Stimulated activated CD4-positive, alpha-beta T cell treated with anti-CD3 and anti-CD28 coated beads, Interleukin-4, amount 100 ng/mL, for 48 hours (primary cell): ENCODE results near the gene CARHSP1.
"Not testable (repeated sequence)": the region's sequence is repeated elsewhere in the genome, so short reads cannot be mapped to it uniquely, and the experiment has no call there.

Source experiments
- DNase-seq, 2 donors: peaks; one replicate each; pipeline ENCODE4 v3.0.0-alpha.2; 2020; ENCODE audit warnings: low read depth in 2 of 2

The CARHSP1 gene

DNA sequence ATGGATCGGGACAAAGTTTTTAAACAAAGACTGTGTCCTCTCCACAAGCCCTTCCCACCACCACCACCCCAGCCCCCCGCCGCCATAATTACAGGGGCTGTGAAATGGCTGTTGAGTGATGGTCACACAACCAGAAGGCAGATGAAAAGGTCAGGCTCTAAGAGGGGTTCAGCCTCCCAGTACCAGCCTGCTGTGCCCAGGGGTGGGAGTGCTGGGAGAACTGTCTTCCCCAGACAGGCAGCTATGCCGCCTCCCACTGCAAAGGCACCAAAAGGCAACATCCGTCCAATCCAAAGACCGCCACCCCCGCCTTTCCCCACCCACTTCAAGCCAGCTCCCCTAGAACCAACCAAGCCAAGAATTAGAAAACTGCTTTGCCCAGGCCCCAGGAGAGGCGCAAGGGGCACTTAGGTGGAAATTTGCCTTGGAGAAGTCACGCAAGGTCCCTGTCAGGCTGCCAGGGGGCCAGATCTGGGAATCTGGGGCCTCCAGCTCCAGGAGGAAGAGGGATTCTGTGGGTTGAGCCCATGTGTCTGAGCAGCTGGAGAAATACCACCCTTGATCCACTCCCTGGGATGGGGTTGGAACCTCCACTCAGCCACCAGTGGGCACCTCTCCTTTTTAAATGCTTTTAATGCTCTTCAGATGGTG lies 14.4 kb downstream of the CARHSP1 start:
- DNase-seq, result no peak

DNA sequence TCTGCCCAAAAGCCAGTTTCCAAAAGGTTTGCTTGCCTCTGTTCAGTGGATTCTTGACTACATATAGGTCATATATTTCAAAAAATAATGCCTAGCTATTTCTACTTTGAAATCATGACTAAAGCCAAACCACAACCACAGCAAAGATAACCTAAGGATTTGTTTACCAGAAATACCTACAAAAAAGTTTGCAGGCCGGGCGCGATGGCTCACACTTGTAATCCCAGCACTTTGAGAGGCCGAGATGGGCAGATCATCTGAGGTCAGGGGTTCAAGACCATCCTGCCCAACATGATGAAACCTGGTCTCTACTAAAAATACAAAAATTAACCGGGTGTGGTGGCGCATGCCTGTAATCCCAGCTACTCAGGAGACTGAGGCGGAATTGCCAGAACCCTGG lies 15.2 kb downstream of the CARHSP1 start:
- DNase-seq, result no peak

DNA sequence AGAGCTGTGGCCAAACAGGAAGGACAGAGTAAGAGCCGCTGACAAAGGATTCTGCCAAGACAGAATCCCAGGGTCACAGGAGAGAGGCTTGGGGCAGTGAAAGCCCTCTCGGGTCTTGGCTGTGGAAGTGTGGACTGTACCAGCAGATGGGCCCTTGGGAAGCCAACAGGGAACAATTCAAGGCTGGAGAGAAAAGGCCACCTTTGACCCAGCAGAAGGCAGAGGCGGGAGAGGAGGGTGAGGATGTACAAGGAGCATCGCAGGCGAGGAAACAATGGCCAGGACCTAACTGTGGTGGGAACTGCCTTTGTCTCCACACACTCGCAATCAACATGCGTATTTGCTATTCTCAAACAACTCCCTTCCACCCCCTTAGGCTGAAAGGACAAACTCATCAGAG lies 15.7 kb downstream of the CARHSP1 start:
- no peak for DNase-seq

DNA sequence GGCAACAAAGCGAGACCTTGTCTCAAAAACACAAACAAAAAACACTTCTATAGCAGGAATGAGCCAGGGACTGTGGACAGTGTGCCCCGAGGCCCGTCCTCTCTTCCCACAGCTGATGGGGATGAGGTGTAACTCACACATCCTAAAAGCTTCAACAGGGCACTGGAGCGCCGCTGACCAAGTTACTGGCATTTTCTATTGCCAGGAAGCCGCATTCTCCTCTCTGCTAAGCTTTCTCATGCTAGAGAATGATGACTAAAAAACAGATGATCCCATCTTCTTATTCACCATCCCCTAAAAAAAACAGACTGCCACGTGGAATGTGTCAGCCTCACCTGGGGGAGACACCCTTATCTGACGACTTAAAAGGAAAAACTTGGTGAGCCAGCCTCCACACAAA lies 16.3 kb downstream of the CARHSP1 start:
- DNase-seq, result no peak

DNA sequence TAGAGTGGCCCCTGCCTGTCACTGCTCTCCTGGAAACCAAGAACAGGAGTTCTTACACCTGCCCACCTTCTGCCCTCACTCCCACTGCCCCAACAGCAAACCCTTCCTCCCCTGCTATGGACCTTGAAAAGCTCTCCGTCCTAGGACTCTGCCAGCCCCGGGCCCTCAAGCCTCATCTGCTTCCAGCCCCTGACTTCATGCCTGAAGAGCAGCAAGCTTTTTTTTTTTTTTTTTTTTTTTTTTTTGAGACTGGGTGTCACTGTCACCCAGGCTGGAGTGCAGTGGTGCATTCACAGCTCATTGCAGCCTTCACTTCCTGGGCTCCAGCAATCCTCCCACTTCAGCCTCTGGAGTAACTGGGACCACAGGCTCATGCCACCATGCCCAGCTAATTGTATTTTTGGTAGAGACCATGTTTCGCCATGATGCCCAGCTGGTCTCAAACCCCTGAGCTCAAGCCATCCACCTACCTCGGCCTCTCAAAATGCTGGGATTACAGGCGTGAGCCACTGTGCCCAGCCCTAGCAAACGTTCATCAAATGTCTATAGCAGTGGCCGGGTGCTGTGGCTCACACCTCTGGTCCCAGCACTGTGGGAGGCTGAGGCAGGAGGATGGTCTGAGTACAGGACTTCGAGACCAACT lies 16.9 kb downstream of the CARHSP1 start:
- DNase-seq, result no peak

DNA sequence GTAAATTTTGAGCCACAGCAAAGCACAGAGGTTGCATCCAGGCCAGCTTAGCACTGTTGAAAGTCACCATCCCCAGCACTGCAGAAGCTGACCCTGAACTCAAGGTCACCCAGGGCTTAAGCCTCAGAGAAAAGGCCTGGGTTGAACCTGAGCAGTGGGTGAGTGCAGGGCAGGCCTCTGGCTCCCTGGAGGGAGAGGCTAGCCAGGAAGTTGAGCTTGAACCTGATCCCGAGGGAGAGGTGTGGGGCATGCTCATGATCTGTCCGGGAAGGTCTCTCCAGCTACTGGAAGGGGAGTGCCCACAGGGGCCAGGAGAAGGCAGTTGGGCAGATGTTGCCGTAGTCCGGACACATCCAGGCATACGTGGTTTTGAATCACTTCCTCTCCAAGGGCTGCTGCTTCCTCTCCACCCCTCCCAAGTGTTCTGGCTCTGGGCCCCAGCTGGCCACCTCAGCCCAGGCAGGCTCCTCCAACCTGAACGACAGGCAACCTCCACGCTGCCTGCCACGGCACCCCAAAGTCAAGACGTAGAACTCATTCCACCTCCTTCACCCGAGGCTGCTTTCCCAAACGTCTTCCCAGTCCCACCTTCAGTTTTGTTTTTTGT lies 18.4 kb downstream of the CARHSP1 start:
- no peak for DNase-seq

DNA sequence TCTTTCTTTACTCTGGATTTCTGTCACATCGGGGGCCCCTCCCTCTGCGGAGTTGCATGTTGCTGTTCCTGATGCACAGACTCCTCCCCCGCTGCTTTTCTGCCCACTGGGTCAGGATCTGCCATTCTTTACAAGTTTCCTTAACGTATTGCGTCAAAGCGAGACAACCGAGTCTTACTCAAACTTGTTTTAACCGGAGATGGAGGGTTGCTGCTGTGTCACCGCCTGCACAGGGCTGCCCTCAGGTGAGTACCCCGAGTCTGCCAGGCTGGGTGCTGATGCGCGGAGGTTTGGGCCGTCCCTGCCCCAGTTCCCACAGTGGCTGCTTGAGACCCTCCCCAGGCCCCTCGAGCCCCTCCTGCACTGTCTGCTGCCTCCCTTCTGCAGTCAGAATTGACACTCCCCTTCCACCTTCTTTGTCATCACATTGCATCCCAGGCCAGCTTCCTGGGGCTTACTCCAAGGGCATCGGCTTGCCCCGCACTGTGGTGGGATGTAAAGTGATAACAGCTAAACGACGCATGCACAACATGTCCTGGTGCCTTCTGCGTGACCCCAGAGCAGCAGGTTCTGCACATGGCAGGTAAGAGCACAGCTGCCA lies 19.3 kb downstream of the CARHSP1 start:
- DNase-seq, result no peak

DNA sequence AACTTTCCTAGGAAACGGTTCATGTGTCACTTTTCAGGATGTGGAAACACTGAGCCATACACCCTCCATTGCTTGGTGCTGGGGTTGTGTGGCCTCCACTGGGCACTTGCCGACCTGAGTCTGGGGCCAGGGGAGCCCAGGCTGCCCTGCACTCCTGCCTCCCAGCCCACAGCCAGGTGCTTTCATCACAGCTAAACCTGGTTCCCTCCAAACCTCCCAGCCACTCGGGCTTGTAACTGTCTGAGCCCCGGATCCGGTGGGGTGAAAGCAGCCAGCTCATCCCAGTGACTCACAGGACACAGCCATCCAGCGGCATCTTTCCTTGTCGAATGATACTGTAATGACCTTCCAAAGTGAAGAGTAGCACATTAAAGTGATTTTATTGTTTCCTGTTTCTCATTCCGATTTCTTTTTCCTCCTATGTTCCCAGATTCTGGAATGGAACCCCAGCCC lies 19.8 kb downstream of the CARHSP1 start:
- no peak for DNase-seq

DNA sequence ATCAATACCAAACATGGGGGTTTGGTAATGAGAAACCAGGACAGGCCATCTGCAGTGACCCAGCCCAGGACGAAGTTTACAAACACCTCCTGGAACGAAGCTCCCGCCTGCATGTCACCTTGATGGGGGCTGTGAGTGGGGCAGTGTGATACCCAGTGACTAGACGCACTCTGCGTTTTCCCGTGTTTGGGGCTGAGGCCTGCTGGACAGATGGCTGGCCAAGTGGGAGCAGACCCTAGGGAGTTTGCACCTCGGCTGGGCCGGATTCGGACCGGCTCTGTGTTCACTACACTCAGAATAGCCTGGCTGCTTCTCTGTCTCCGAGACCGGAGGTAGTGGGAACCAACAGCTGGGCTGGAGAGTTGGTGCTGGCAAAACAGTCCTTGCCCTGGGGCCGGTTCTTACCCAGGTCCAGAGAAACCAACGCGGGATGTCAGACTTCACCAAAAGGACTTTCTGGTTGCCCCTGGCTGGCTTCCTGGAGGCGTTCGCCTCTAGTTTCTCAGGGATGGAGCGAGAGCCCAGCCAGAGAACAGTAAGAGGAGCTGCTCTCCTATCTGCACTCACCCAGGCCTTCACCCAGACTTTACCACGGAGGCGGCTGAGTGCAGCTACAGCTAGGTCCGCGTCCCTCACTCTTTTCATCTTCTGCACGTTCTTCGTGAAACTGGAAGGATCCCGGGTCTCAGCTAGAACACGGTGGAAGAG lies 20.4 kb downstream of the CARHSP1 start:
- no peak for DNase-seq

DNA sequence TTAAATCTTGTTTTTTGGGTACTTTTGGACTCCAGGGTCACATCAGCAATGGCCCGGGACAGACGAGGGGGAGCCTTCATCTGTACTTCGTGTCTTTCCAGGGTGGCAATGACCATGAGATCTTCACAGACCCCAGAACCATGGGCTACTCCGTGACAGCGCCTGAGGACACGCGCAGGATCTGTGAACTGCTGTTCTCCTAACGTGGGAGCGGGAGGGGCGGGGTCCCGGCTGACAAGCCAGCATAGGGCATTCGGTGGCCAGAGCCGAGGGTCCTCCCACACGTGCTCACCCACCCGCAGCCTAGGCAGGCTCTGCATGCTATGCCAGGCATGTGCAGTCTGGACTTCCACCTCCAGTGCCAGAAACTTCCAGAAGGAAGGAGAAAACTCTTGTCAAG lies 21.2 kb downstream of the CARHSP1 start:
- DNase-seq, result no peak

DNA sequence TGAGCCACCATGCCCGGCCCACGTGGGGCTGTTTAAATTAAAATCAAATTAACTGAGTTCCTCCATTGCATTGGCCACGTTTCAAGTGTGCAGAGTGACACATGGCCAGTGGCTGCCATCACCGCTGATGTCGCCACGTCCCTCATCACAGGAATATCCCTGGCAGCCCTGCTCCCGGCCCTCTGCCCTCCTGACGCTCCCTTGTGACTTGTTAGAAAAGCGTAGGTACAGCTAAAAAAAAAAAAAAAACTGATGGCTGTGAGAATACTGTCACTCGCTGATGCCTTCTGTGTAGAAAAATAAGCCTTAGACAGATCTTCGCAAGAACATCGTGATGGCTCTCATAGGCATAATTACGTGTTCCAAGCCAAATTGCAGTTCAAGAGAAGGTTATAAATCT lies 21.7 kb downstream of the CARHSP1 start:
- DNase-seq, result no peak

DNA sequence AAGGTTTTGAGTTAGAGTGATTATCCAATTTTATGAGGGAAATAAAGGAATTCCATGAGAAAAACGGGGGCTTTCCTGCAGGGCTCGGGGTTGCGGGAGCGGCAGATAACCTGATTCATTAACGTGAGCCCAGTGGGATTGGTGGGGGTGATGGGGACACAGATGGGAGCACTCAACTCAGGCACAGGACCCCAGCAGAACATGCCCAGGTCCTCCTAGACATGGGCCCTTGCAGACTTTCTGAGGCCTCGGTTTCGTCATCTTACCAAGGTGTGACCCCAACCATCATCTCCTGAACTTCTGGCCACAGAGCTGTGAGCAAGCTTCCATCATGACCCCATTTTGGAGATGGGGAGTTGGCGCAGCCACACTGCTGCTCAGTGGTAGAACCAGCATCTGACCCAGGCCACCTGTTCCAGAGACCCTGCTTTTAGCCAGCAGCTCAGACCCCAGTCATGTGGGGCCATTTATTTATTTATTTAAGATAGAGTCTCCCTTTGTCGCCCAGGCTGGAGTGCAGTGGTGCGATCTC lies 22.3 kb downstream of the CARHSP1 start:
- DNase-seq, result no peak

DNA sequence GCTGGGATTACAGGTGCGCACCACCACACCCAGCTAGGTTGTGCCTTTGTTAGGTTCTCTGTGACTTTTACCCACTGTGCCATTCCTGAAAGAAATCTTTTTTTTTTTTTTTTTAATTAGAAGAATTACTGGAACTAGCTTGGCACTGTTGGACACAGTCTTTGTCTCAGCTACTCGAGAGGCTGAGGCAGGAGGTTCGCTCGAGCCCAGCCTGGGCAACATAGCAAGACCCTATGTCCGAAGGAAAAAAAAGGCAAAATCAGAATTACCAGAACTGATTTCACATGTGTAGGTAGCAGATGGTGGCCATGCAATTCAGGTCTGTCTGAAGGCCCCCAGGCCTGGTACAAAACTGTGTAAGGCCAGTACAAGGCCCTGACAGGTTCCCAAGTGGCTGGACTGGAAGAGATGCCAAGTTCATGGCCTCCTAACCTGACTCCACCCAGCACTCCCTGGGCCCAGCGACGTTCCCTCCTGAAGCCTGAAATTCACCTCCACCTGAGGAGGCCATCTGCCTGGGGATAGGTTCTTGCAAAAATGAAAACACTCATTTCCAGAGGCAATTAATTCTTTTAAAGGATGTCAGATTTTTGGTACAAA lies 23.0 kb downstream of the CARHSP1 start:
- DNase-seq, result no peak

DNA sequence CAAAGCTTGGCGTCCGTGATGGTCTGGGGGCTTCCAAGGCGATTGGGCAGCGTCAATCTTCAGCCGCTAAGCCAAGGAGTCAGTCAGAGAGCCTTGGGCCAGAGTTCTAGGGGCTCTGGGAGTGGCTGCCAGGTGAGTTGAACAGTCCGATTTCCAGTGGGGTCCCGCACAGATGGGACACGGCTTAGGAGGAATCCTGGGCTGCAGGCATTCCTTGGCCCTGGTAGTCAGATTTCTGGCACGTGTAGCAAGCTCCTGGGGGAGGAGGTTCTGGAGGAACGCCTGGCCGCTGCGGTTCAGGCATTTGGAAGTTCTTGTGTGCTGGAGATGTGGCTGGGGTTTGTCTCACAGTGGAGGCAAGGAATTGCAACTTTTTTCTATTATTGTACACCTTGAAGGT lies 25.5 kb downstream of the CARHSP1 start:
- DNase-seq, result not testable (repeated sequence)

DNA sequence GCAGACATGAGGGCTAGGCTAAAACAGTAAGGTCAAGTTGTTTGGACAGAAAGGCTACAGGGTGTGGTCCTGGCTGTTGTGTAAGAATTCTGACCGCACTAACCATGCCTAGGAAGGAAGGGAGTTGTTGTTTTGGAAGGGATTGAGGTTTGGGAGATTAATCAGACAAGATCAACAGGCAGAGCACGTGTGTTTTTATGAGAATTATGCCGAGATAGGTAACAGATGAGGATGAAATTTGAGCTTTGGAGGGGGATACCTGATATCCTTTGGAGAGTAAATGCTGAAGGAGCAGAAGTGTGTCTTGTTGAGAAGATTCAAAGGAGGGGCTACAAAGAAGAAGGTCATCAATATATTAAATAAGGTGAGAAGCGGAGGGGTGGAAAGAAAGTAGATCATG lies 26.8 kb downstream of the CARHSP1 start:
- not testable (repeated sequence) for DNase-seq

DNA sequence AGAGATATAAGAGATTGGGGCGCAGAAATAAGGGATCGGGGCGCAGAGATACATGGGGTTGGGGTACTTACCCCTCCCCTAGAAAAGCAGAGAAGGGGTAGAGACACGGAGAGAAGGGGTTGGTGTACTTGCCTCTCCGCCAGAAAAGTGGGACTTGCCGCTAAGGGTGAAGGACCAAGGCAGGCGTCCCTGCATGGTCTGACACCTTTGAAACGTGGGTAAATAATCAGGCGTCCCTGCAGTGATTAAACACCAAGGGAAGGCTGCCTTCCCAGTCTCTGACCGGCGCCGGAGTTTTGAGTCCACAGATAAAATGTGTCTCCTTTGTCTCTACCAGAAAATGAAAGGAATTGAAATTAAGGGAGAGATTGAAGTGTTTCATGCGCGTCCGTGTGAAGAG lies 31.2 kb downstream of the CARHSP1 start:
- not testable (repeated sequence) for DNase-seq

DNA sequence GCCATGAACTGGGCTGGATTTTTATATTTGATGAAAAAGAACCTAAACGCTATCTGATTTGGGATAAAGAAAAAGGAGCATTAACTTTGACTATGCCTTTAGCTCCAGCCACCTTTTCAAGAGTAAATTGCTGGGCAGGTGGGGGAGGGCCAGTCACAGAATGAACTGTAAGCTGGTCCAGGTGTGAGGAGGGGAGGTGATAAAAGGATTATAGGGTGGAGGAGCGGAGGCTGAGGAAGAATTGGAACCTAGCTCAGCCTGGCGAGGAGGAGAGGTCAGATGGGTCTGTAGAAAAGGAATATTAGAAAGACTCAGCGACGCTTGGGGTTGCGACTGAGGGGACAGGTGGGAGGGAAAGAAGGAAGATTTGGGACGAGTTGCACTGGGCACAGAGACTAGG lies 32.0 kb downstream of the CARHSP1 start:
- not testable (repeated sequence) for DNase-seq

DNA sequence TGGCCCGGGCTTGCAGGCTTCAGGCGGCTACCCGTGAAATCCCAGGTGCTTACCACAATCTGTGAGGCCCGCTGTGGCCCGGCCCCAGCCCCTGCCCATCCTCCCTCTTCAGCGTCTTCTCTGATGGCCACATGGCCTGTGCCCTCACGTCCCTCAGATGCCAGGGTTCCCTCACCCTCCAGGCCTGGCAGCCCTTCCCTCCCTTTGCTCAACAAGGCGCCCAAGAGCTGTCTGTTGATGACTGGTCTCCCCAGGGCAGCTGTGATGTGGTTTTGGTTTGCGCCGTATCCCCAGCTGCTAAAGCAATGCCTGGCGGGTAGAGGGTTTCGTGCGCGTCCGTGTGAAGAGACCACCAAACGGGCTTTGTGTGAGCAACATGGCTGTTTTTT lies 36.1 kb downstream of the CARHSP1 start:
- no peak for DNase-seq

DNA sequence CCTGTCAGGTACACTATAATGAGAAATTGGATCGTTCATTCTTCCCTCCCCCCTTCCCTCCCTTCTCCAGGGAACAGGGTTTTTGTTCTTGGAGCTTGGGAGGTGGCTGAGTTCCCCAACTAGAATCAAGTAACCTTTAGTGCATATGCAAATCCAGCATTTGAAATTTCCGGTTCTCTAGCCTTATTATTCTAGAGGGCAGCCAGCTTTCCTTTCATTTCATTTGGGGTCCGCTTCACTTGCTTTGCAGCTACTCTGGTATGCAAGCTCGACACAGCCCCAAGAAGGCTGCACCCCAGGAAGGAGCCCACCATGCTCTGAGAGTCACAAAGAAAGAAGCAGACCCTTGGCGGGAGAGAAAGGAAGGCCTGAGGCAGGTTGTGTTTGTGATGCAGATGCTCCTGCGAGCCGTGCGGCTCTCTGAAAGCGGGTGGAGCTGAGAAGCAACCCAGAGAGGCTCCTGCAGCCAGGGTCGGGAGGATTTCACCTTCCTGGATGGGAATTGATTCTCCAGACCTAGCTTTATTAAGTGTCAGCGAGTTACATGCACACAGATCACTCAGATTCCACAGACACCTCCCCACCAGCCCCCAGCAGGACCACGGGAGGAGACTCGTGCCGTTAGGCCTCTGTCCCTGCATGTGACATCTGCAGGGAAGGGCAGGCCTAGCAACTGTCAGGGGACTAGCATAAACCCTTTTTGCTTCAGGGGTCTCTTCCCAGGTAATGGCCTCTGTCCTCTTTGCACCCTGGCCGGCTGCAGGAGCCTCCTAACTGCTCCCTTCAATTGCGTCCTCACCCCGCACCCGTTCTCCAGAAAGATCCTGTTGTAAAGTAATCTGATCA lies 36.7 kb downstream of the CARHSP1 start:
- DNase-seq, result no peak

DNA sequence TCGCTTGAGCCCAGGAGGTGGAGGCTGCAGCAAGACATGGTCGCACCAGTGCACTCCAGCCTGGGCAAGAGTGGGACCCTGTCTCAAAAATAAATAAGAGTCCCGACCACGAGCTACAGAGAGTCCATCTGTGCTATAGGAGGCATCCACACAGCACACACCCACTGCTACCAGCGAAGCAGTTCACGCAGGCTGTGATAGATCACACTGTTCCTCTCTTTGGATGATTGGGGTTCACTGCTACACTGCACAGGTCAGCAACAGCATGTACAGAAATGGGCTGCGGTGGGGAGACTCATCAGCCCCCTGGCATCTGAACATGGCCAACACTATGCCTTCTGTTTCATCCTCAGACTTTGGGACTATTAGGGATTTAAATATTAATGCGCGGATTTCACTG lies 37.4 kb downstream of the CARHSP1 start:
- DNase-seq, result no peak
